K562 (cell line): ENCODE data around the gene E2F2. TPM values are rescaled to one million over a fixed set of nuclear protein-coding genes. Genes with fewer than 3 reads are reported as not detected.

Experiments used
- ARNT ChIP-seq, 2 experiments: fragments of 450-650 bp; IDR thresholded peaks; 2 replicates each; pipeline ENCODE4 v1.6.1; 2016; ENCODE audit warnings: mild to moderate bottlenecking in 1 of 2
- CBFB ChIP-seq: sonication (generic); formaldehyde crosslinking; IDR thresholded peaks from 2 replicates; pipeline ENCODE4 v1.4.0; 2020; ENCODE audit warnings: mild to moderate bottlenecking, missing genetic modification reagents
- CHD4 ChIP-seq: fragments of 200-600 bp; sonication (generic); IDR thresholded peaks from 3 replicates; pipeline ENCODE4 v1.6.1; 2012; ENCODE audit warnings: low read depth, mild to moderate bottlenecking, mixed read lengths, low read length, inconsistent platforms; ENCODE audit not compliant: insufficient read depth, insufficient replicate concordance, poor library complexity, severe bottlenecking
- HNRNPH1 ChIP-seq: fragments of 200-400 bp; formaldehyde crosslinking; optimal IDR thresholded peaks from 2 replicates; pipeline ENCODE3; 2017; ENCODE audit warnings: low read depth, mild to moderate bottlenecking, low read length, moderate library complexity
- NFRKB ChIP-seq: fragments of 450-650 bp; IDR thresholded peaks from 2 replicates; pipeline ENCODE4 v1.6.1; 2016; ENCODE audit warnings: low read depth
- NR3C1 ChIP-seq: sonication (generic); formaldehyde crosslinking; IDR thresholded peaks from 2 replicates; pipeline ENCODE4 v1.8.1; 2022; ENCODE audit warnings: missing genetic modification reagents
- PTBP1 ChIP-seq: fragments of 200-400 bp; formaldehyde crosslinking; IDR thresholded peaks from 2 replicates; pipeline ENCODE4 v1.6.1; 2017; ENCODE audit warnings: low read depth, low read length
- PTRF ChIP-seq: fragments of 450-650 bp; IDR thresholded peaks from 2 replicates; pipeline ENCODE4 v1.6.1; 2016; ENCODE audit warnings: mild to moderate bottlenecking, missing genetic modification characterization, missing compliant biosample characterization
- TSC22D4 ChIP-seq: fragments of 450-650 bp; IDR thresholded peaks from 2 replicates; pipeline ENCODE4 v1.6.1; 2016; ENCODE audit warnings: missing genetic modification characterization, missing biosample characterization, control low read depth
- ZNF785 ChIP-seq: fragments of 250-450 bp; sonication (Bioruptor Pico); IDR thresholded peaks from 2 replicates; pipeline ENCODE4 v1.4.0; 2020; ENCODE audit warnings: mild to moderate bottlenecking
- polyA plus RNA-seq, 8 experiments: library from polyadenylated mRNA; depleted of rRNA in 4 of 8; stranded (reverse) in 5 of 8; unstranded in 3 of 8; fragments of >200 nt; fragmentation: Nextera tagmentation in 2 of 8; fragmentation: Illumina TruSeq in 1 of 8; extraction: Ambion mirVana in 2 of 8; extraction: Trizol in 1 of 8; gene quantifications; 2 replicates each; pipeline versions ENCODE4 v1.2.1 to v1.2.3, GENCODE V29; 2011 to 2014; ENCODE audit warnings: inconsistent platforms in 1 of 8, missing spikeins in 1 of 8
- total RNA-seq, 7 experiments: library from RNA; depleted of rRNA in 6 of 7; stranded (reverse); fragments of >200 nt in 6 of 7; fragmentation: Illumina TruSeq in 2 of 7; extraction: Trizol in 2 of 7; gene quantifications; 2 replicates each; pipeline versions ENCODE4 v1.2.1 to v1.2.3, GENCODE V29; 2011 to 2021; ENCODE audit warnings: low replicate concordance in 1 of 7
- TF ChIP-seq, protein P1 (sequence below): fragments of 450-650 bp; formaldehyde crosslinking; conservative IDR thresholded peaks from 2 replicates; pipeline ENCODE4 v1.4.0; 2022; ENCODE audit warnings: mild to moderate bottlenecking, missing genetic modification characterization
- TF ChIP-seq, protein P2 (sequence below), 2 experiments: IDR thresholded peaks in 1 of 2; conservative IDR thresholded peaks in 1 of 2; 2 replicates each; pipeline ENCODE4 v1.6.1; 2016; ENCODE audit warnings: low read depth in 2 of 2, mild to moderate bottlenecking in 1 of 2, missing compliant biosample characterization in 1 of 2, missing genetic modification characterization in 1 of 2, moderate library complexity in 1 of 2
- TF ChIP-seq, protein P3 (sequence below), 2 experiments: IDR thresholded peaks; 2 replicates each; pipeline ENCODE4 v1.6.1; 2011; ENCODE audit warnings: borderline replicate concordance in 1 of 2, control low read depth in 1 of 2, low read depth in 1 of 2, low read length in 1 of 2, mild to moderate bottlenecking in 1 of 2, mixed read lengths in 1 of 2, moderate library complexity in 1 of 2; ENCODE audit not compliant: insufficient read depth in 1 of 2, insufficient read length in 1 of 2, poor library complexity in 1 of 2, severe bottlenecking in 1 of 2; ENCODE audit errors: extremely low read depth in 1 of 2
- TF ChIP-seq, protein P4 (sequence below): fragments of 200-800 bp; sonication (Bioruptor generic); IDR thresholded peaks from 2 replicates; pipeline ENCODE4 v1.6.1; 2017; ENCODE audit warnings: missing genetic modification characterization, missing compliant biosample characterization
- TF ChIP-seq, protein P5 (sequence below): sonication (generic); formaldehyde crosslinking; IDR thresholded peaks from 2 replicates; pipeline ENCODE4 v1.8.1; 2023; ENCODE audit warnings: mild to moderate bottlenecking, missing genetic modification reagents

E2F2 gene
- total and polyA plus RNA-seq, 9 of the 15 experiments (the other 6 are each of a cell fraction or from before 2014, with no cell fraction given) = 3.1 to 25.3 (median 11.4) TPM

DNA sequence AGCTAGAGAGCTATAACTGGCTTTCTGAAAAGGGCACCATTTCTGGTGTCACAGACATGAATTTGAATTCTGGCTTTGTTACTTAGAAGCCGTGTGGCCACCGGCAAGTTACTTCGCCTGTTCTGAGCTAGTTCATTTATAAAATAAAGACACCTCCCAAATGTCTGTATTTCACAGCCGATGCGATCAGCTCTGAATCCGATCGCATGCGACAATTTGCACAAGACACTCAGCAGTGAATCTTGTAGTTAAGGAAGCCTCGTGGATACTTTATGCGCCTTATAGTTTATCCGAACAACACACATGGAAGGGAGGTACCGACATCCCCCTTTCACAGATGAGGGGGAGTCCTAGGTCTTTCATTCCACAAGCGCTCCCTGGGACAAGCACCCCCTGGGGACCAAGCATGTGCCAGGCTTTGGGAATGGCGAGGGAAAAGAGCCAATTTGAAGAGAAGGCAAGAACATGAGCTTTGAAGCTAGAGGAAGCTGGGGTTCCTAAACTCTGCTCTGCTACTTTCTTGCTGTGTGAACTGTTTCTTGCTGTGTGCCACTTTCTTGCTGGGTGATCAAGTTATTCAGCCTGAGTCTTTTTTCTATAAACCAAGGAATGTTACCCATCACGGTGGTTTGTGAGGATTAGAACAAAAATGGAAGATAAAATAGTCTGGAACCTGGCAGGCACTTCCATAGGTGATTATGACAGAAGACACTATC, 24.4 kb upstream of the E2F2 start (continued):
- TF ChIP-seq, protein P1, sequence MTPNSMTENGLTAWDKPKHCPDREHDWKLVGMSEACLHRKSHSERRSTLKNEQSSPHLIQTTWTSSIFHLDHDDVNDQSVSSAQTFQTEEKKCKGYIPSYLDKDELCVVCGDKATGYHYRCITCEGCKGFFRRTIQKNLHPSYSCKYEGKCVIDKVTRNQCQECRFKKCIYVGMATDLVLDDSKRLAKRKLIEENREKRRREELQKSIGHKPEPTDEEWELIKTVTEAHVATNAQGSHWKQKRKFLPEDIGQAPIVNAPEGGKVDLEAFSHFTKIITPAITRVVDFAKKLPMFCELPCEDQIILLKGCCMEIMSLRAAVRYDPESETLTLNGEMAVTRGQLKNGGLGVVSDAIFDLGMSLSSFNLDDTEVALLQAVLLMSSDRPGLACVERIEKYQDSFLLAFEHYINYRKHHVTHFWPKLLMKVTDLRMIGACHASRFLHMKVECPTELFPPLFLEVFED (CRISPR knock-in tag) = no peak
- TF ChIP-seq, protein P2, sequence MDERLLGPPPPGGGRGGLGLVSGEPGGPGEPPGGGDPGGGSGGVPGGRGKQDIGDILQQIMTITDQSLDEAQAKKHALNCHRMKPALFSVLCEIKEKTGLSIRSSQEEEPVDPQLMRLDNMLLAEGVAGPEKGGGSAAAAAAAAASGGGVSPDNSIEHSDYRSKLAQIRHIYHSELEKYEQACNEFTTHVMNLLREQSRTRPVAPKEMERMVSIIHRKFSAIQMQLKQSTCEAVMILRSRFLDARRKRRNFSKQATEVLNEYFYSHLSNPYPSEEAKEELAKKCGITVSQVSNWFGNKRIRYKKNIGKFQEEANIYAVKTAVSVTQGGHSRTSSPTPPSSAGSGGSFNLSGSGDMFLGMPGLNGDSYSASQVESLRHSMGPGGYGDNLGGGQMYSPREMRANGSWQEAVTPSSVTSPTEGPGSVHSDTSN (CRISPR knock-in tag; IDR thresholded peaks at IDR 0.05; ENCODE audit: low read depth) = no peak
- TF ChIP-seq, protein P2 (tag; conservative IDR thresholded peaks at IDR 0.05; ENCODE audit: low read depth) = no peak
- no peak for TF ChIP-seq NR3C1 (CRISPR knock-in tag)
- TF ChIP-seq, protein P3, sequence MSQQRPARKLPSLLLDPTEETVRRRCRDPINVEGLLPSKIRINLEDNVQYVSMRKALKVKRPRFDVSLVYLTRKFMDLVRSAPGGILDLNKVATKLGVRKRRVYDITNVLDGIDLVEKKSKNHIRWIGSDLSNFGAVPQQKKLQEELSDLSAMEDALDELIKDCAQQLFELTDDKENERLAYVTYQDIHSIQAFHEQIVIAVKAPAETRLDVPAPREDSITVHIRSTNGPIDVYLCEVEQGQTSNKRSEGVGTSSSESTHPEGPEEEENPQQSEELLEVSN (IDR thresholded peaks at IDR 0.05; ENCODE audit: borderline replicate concordance in 1 of 2, extremely low read depth in 1 of 2, insufficient read depth in 1 of 2, insufficient read length in 1 of 2, low read depth in 1 of 2, low read length in 1 of 2, poor library complexity in 1 of 2, severe bottlenecking in 1 of 2) = peak in 1 of 2 experiments; percentile 40
- TF ChIP-seq, protein P4, sequence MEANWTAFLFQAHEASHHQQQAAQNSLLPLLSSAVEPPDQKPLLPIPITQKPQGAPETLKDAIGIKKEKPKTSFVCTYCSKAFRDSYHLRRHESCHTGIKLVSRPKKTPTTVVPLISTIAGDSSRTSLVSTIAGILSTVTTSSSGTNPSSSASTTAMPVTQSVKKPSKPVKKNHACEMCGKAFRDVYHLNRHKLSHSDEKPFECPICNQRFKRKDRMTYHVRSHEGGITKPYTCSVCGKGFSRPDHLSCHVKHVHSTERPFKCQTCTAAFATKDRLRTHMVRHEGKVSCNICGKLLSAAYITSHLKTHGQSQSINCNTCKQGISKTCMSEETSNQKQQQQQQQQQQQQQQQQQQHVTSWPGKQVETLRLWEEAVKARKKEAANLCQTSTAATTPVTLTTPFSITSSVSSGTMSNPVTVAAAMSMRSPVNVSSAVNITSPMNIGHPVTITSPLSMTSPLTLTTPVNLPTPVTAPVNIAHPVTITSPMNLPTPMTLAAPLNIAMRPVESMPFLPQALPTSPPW (CRISPR knock-in tag) = no peak
- TF ChIP-seq, protein P5, sequence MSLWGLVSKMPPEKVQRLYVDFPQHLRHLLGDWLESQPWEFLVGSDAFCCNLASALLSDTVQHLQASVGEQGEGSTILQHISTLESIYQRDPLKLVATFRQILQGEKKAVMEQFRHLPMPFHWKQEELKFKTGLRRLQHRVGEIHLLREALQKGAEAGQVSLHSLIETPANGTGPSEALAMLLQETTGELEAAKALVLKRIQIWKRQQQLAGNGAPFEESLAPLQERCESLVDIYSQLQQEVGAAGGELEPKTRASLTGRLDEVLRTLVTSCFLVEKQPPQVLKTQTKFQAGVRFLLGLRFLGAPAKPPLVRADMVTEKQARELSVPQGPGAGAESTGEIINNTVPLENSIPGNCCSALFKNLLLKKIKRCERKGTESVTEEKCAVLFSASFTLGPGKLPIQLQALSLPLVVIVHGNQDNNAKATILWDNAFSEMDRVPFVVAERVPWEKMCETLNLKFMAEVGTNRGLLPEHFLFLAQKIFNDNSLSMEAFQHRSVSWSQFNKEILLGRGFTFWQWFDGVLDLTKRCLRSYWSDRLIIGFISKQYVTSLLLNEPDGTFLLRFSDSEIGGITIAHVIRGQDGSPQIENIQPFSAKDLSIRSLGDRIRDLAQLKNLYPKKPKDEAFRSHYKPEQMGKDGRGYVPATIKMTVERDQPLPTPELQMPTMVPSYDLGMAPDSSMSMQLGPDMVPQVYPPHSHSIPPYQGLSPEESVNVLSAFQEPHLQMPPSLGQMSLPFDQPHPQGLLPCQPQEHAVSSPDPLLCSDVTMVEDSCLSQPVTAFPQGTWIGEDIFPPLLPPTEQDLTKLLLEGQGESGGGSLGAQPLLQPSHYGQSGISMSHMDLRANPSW (CRISPR knock-in tag) = 0 out of 2 replicates have a peak, but pooled peaks have one; percentile 83
- TF ChIP-seq TSC22D4 (tag) = no peak
- no peak for TF ChIP-seq CHD4
- TF ChIP-seq PTBP1 = no peak
- TF ChIP-seq ARNT (IDR thresholded peaks at IDR 0.05) = no peak
- no peak for TF ChIP-seq CBFB (CRISPR knock-in tag)
- TF ChIP-seq PTRF (tag) = 0 out of 2 replicates have a peak, but pooled peaks have one; percentile 21
- no peak for TF ChIP-seq ZNF785 (CRISPR knock-in tag)
- TF ChIP-seq HNRNPH1 = no peak
- TF ChIP-seq NFRKB = peak; percentile 49; the same call in 1 of the 2 replicates
